K562 (cell line): ENCODE data around the gene DCAF4. TPM values are rescaled to one million over a fixed set of nuclear protein-coding genes. Genes with fewer than 3 reads are reported as not detected.

Source experiments
- ATAC-seq: fragments of 200-7000 bp; cut with Tn5 transposase; 3 replicates; pipeline ENCODE4 v1.9.1; 2020; ENCODE audit warnings: moderate library complexity
- BruUV-seq: library from RNA; stranded (reverse); fragments of 400-500 nt; replicated peaks from 2 replicates; lab custom pipeline; 2021; lab: Mats Ljungman, UMichigan
- CTCF ChIA-PET: fragments of 300-600 bp; formaldehyde crosslinking; extraction: SDS; loops from one replicate; lab custom pipeline; 2021; ENCODE audit warnings: low intra/inter-chr PET ratio; lab: Yijun Ruan, JAX
- POLR2A ChIA-PET: fragments of 300-600, 350-650 bp; sonication (Branson Sonifier 250); formaldehyde crosslinking; extraction: SDS; loops from one replicate; lab custom pipeline; 2021; ENCODE audit warnings: antibody characterized with exemption, inconsistent platforms; lab: Yijun Ruan, JAX
- DNase-seq, 4 experiments: peaks; one replicate each; pipeline versions ENCODE4 v3.0.0 to v3.0.0-alpha.2; 2011 to 2018; ENCODE audit warnings: low spot score in 3 of 4, mixed read lengths in 3 of 4; ENCODE audit errors: extremely low read depth in 1 of 4
- FAIRE-seq: peaks from 2 replicates; lab custom pipeline; 2011; peaks lifted over from hg19 to GRCh38; lab: Jason Lieb, UNC
- H2AFZ ChIP-seq: 2 replicates; pipeline ENCODE4 v1.6.0; 2011; ENCODE audit warnings: low read depth, low read length, control low read depth, inconsistent platforms
- H3K27ac ChIP-seq: fragments of 200-600 bp; 3 replicates; pipeline ENCODE4 v1.8.0; 2011; ENCODE audit warnings: low read depth, mild to moderate bottlenecking, control low read depth, inconsistent platforms, low read length, moderate library complexity, mixed read lengths; ENCODE audit errors: extremely low read depth
- H3K27me3 ChIP-seq, 2 experiments: fragments of 300-600 bp in 1 of 2; 2 replicates in 1 of 2; 3 replicates in 1 of 2; pipeline versions ENCODE4 v1.6.0 to v1.8.0; 2011; ENCODE audit warnings: inconsistent platforms in 2 of 2, low read length in 2 of 2, mild to moderate bottlenecking in 1 of 2, mixed read lengths in 1 of 2, moderate library complexity in 1 of 2; ENCODE audit not compliant: control insufficient read depth in 2 of 2, insufficient read depth in 2 of 2
- H3K36me3 ChIP-seq: fragments of 300-600 bp; 3 replicates; pipeline ENCODE4 v1.8.0; 2011; ENCODE audit warnings: mild to moderate bottlenecking, low read length, inconsistent platforms; ENCODE audit not compliant: control insufficient read depth, insufficient read depth
- H3K4me1 ChIP-seq, 2 experiments: fragments of 200-600 bp in 1 of 2; replicated peaks in 1 of 2; 2 replicates in 1 of 2; 3 replicates in 1 of 2; pipeline versions ENCODE4 v1.5.1 to v1.8.0; 2011; ENCODE audit warnings: inconsistent platforms in 2 of 2, low read length in 2 of 2, mild to moderate bottlenecking in 1 of 2, mixed read lengths in 1 of 2, moderate library complexity in 1 of 2; ENCODE audit not compliant: control insufficient read depth in 2 of 2, insufficient read depth in 2 of 2
- H3K4me2 ChIP-seq: 2 replicates; pipeline ENCODE4 v1.6.1; 2011; ENCODE audit warnings: low read length, control low read depth, inconsistent platforms, mixed read lengths; ENCODE audit not compliant: insufficient read depth
- H3K4me3 ChIP-seq: fragments of 200-600 bp; sonication (generic), shearing (Covaris generic); 2 replicates; pipeline ENCODE4 v1.5.1; 2016; ENCODE audit warnings: control low read depth, inconsistent platforms
- H3K79me2 ChIP-seq: fragments of 200-600 bp; 3 replicates; pipeline ENCODE4 v1.8.0; 2011; ENCODE audit warnings: low read length, inconsistent platforms; ENCODE audit not compliant: control insufficient read depth, insufficient read depth
- H3K9ac ChIP-seq, 2 experiments: 2 replicates each; pipeline versions ENCODE4 v1.6.0 to v1.6.1; 2011; ENCODE audit warnings: low read depth in 2 of 2, low read length in 2 of 2, control low read depth in 1 of 2, inconsistent platforms in 1 of 2, mild to moderate bottlenecking in 1 of 2, mixed read lengths in 1 of 2; ENCODE audit not compliant: insufficient read depth in 1 of 2
- H3K9me1 ChIP-seq: one replicate; pipeline ENCODE4 v1.6.0; 2011; ENCODE audit warnings: inconsistent platforms, mild to moderate bottlenecking, low read length, moderate library complexity; ENCODE audit not compliant: control insufficient read depth, insufficient read depth
- H3K9me3 ChIP-seq: replicated peaks from 2 replicates; pipeline ENCODE4 v1.5.1; 2011; ENCODE audit warnings: low read depth, low read length, inconsistent platforms; ENCODE audit not compliant: control insufficient read depth, insufficient read depth
- H4K20me1 ChIP-seq: replicated peaks from 2 replicates; pipeline ENCODE4 v1.6.1; 2011; ENCODE audit warnings: low read length, inconsistent platforms, mixed read lengths; ENCODE audit not compliant: control insufficient read depth, insufficient read depth
- ADNP ChIP-seq: fragments of 200-800 bp; sonication (Bioruptor generic); IDR thresholded peaks from 2 replicates; pipeline ENCODE4 v1.6.1; 2016; ENCODE audit warnings: missing genetic modification characterization, missing compliant biosample characterization
- BCOR ChIP-seq: fragments of 450-650 bp; IDR thresholded peaks from 2 replicates; pipeline ENCODE4 v1.6.1; 2016
- KDM1A ChIP-seq, 2 experiments: fragments of 450-650 bp; IDR thresholded peaks; 2 replicates each; pipeline ENCODE4 v1.6.1; 2016; ENCODE audit warnings: mild to moderate bottlenecking in 2 of 2
- RBM25 ChIP-seq: fragments of 200-400 bp; formaldehyde crosslinking; IDR thresholded peaks from 2 replicates; pipeline ENCODE4 v1.6.1; 2018; ENCODE audit warnings: low read length, low read depth, moderate library complexity; ENCODE audit not compliant: severe bottlenecking
- ZNF695 ChIP-seq: fragments of 450-650 bp; formaldehyde crosslinking; IDR thresholded peaks from 2 replicates; pipeline ENCODE4 v1.4.0; 2020; ENCODE audit warnings: mild to moderate bottlenecking, moderate library complexity
- WGBS: fragments of 100-300 bp; shearing (Covaris generic); methylation state at CpG from one replicate; pipeline ENCODE4 v1.1.6; 2016; ENCODE audit warnings: low coverage, mixed read lengths; ENCODE audit not compliant: insufficient coverage; ENCODE audit errors: missing lambda C conversion rate; 5-methylcytosine and 5-hydroxymethylcytosine counted together
- in situ Hi-C: fragments of 300-500 bp; cut with MboI; formaldehyde crosslinking; loops from 4 replicates; pipeline ENCODE4 v1.15.0; 2018; ENCODE audit warnings: inconsistent platforms, mixed read lengths
- intact Hi-C: fragments of 100-400 bp; cut with micrococcal nuclease; formaldehyde crosslinking; loops from 2 replicates; pipeline ENCODE4 v1.14.2; 2022
- polyA plus RNA-seq, 8 experiments: library from polyadenylated mRNA; depleted of rRNA in 4 of 8; stranded (reverse) in 5 of 8; unstranded in 3 of 8; fragments of >200 nt; fragmentation: Nextera tagmentation in 2 of 8; fragmentation: Illumina TruSeq in 1 of 8; extraction: Ambion mirVana in 2 of 8; extraction: Trizol in 1 of 8; gene quantifications; 2 replicates each; pipeline versions ENCODE4 v1.2.1 to v1.2.3, GENCODE V29; 2011 to 2014; ENCODE audit warnings: inconsistent platforms in 1 of 8, missing spikeins in 1 of 8
- total RNA-seq, 7 experiments: library from RNA; depleted of rRNA in 6 of 7; stranded (reverse); fragments of >200 nt in 6 of 7; fragmentation: Illumina TruSeq in 2 of 7; extraction: Trizol in 2 of 7; gene quantifications; 2 replicates each; pipeline versions ENCODE4 v1.2.1 to v1.2.3, GENCODE V29; 2011 to 2021; ENCODE audit warnings: low replicate concordance in 1 of 7

DCAF4 gene
- total and polyA plus RNA-seq, 9 of the 15 experiments (the other 6 are each of a cell fraction or from before 2014, with no cell fraction given): 2.7 to 49.2 (median 22.9) TPM

GRCh38 chr14:72904218-72904617 is 22.0 kb upstream of the DCAF4 start:
- CTCF ChIA-PET: interaction anchor here (1.6 to 2.1 kb wide), 2 partner anchors 387 to 390 kb away, joined by 10 to 23 read pairs; no protein-coding TSS in a partner anchor
- BruUV-seq: no TSS peak
- WGBS: 9% methylated on average over 1 of the region's 1 CpG
- Histone ChIP-seq H3K9ac (no peak overlapping the region), H3K4me1 (peaks cover 5 to 23% of the 10 kb centered on the region in 2 experiments), H4K20me1 (no peaks in the 10 kb centered on the region), H3K36me3 (no peaks in the 10 kb centered on the region), H3K9me3 (no peaks in the 10 kb centered on the region)
- intact Hi-C loops (loop anchor here (2.0 to 10.0 kb wide), 2 partner anchors 81 to 169 kb away; no protein-coding TSS in a partner anchor), in situ Hi-C loops (no loop called here)
- POLR2A ChIA-PET: interaction anchor here (2.2 kb wide), 1 partner anchor 10 kb away, joined by 9 read pairs; the partner anchor contains the start of gene DPF3
- TF ChIP-seq RBM25 (peak; percentile 94), ADNP (tag) (0 out of 2 replicates have a peak, but pooled peaks have one; percentile 39), BCOR (peak; percentile 77; the same call in 1 of the 2 replicates), ZNF695 (CRISPR knock-in tag) (no peak), KDM1A (IDR thresholded peaks at IDR 0.05) (peak; percentile 24 to 49; a peak in 1 of 4 replicates)
- TF ChIP-seq, all 486 proteins: peak for 4
- no peaks in the 10 kb centered on the region for H3K27me3 ChIP-seq
- no peak overlapping the region for H3K4me2 ChIP-seq
- H3K4me3 ChIP-seq: no peak overlapping the region
- DNase-seq (no peak), ATAC-seq (no peak), FAIRE-seq (no peak)
- no peak overlapping the region for H2AFZ ChIP-seq
- no peak overlapping the region for H3K27ac ChIP-seq
- no peaks in the 10 kb centered on the region for H3K79me2 ChIP-seq
- no peaks in the 10 kb centered on the region for H3K9me1 ChIP-seq
